ENCODE data around the gene HLX.

HLX gene

DNA sequence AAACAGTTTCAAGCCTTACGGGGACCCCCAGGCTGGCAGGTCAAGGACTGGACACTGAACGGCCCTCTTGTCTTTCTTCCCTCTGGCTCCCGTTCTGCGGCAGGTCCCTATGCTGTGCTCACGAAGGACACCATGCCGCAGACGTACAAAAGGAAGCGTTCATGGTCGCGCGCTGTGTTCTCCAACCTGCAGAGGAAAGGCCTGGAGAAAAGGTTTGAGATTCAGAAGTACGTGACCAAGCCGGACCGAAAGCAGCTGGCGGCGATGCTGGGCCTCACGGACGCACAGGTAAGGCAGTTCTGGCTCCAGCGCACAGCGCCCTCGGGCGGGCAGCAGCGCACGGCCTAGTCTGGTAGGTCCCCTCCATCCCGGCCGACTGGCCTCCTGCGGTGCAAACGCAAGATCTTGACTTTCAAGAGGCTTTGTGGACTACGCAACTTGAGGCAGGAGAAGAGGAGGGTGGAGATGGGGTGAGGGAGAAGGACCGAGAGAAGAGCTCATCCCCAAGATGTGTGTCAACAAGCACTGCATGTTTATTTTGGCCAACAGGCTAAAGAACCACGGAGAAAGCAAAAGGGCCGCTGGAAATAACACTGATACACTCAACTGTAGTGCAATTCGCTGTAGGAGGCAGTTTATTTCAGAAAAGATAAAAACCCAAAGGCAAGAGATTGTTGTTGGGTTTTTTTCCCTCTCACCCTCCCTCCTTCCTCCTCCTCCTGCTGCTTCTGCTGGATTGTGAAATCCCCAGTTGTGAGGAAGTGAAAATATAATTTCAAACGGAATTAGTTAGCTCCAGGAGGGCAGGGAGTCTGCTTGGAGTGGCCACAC lies 3.0 kb downstream of the HLX start:
- DNase-seq, result no peak

DNA sequence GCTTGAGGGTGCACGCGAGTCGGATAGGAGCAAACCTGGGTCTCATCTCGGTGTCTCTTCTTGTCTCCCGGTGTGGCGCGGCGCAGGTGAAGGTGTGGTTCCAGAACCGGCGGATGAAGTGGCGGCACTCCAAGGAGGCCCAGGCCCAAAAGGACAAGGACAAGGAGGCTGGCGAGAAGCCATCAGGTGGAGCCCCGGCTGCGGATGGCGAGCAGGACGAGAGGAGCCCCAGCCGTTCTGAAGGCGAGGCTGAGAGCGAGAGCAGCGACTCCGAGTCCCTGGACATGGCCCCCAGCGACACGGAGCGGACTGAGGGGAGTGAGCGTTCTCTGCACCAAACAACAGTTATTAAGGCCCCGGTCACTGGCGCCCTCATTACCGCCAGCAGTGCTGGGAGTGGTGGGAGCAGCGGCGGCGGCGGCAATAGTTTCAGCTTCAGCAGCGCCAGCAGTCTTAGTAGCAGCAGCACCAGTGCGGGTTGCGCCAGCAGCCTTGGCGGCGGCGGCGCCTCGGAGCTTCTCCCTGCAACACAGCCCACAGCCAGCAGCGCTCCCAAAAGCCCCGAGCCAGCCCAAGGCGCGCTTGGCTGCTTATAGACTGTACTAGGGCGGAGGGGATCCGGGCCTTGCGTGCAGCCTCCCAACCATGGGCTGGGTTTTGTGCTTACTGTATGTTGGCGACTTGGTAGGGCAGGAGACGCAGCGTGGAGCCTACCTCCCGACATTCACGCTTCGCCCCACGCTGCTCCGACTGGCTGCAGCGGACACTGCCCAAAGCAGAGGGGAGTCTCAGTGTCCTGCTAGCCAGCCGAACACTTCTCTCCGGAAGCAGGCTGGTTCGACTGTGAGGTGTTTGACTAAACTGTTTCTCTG lies 5.1 kb downstream of the HLX start:
- DNase-seq, result no peak

DNA sequence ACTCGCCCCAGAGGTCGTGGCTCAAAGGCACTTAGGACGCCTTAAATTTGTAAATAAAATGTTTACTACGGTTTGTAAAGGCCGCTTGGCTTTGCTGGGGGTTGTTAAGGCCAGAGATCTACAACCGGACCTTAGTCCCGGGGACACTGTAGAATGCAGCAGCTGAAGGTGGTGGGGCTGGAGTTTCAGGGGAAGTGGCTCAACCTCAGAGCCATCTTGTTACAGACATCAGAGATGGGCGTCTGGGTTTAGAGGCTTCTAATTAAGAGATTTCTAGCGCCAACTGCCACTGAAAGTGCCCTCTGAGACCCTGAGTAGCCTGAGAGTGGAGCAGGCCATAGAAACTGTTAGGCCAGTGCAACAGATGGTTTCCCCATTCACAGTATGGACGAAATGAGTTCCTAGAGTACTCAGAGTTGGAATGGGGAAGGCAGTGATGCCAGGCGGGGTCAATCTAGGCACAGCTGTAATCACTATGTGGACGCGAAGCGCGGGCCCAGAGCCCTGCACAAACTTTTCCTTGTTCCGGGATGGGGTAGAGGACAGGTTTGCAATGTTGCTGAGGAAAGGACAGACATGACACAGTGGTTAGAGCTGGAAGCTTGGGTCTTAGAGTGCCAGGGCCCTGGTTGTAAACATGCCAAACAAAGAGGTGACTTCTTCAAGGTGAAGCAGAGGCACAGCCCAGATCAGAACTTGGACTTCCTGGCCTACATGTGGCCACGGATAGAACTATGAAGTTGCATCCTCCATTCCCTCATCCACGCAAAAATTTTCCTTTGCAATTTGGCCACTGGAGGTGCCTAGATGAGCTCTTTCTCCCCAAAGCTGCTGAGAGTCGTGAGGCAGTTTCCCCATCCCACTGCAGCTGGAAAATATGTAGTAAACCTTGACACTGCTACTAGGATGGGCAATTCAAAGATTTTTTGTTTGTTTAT lies 6.0 kb downstream of the HLX start:
- no peak for DNase-seq

GRCh38 chr1:220885971-220886370 lies 6.7 kb downstream of the HLX start:
- no peak for DNase-seq

GRCh38 chr1:220886470-220887201 lies 7.4 kb downstream of the HLX start:
- no peak for DNase-seq

DNA sequence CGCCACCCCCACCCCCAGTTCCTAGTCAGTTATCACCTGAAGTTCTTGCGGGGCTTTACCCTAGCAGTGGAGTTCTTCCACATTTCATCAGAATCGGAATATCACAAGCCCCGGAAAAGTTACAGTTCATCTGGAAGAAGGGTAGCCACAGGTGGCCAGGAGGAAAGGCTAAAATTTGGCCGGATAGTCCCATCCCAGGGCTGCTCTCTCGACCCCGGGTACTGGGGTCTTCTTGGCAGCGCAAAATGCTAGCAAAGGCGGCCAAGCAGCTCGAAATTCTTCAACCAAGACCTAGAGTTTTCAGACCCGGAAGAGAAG lies 7.9 kb downstream of the HLX start:
- DNase-seq, result no peak

DNA sequence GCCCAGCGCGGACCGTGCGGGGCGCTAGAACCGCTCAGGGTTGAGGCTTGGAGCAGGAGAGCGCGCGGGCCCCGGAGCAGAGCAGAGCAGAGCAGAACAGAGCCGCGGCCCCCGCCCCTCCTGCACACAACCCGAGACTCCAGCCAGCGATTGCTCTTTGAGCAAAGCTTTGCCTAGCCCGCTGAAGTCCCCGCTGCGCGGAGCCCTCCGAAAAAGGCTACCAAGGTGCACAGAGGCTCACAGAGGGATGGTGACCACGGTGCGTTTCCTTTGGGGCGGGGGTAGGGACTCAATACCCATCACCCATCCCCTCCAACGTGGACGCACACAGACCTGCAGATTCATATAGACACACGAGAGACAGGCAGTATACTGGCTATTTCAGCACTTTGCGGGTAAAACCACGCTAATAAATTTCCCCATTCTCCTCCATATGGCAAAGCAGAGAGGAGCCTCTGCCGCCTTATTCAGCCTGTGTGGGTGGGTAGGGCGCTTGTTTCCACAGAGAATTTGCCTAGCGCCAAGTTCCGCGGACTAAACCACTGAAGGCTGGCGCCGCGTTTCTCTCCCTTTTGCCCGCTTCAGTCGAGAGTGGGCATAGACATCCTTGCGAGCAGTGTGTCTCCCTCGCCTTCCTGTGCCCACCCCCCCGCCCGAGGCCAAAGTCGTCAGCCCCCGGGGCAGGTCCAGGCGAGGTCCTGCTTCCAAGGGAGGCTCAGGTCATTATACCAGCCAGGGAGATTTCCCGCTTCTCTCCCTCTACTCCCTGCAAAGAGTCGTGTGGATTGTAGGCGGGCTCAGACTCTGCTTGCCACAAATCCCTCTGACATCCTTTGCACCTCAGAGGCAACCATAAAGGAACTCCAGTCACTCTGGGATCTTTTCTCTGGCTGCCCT lies 8.5 kb downstream of the HLX start:
- no peak for DNase-seq

DNA sequence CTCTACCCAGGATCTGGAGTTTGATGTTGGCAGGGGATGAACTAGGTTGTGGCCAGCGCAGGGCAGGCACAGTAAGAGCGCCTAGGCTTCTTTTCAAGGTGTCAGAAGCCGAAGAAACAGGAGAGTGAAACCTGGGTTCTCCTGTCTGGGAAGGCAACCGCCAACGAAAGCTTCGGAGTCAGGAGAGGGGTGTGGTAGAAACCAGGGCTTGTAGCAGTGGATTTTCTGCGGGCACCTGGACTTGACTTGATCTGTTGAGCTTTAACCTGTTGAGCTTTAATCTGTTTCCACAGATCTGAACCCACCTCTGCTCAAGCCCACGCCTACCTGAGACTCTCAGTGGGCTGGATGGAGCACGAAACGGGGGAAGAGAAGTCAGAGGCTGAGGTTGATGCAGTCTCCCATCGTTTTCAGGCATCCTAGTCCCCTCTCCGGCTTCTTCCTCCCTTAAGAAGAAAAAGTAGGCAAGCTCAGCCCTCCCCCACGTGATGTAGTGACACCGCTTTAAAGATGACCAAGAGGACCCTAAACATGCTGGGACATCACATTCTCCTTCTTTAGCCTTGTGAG lies 9.3 kb downstream of the HLX start:
- DNase-seq, result no peak

DNA sequence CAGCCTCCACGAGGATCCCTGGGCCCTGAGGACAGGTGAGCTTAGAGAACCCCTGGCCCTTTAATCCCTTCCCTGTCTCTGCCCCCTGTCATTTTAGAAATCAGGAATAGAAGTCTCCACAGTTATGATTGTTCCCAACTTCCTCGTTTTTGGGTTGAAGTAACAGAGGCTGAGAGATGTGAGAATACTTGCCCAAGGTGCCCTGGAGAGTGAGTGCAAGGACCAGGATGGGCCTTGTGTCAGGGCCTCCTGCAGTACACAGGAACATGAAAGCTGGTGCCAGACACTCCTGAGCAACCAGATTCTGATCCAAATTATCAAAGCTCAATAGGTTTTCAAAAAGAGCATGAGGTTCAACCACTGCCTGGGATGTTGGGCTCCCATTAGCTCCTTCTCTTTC lies 10.1 kb downstream of the HLX start:
- DNase-seq, result no peak

GRCh38 chr1:220889848-220890287 lies 10.6 kb downstream of the HLX start:
- no peak for DNase-seq

GRCh38 chr1:220890602-220891001 lies 11.4 kb downstream of the HLX start:
- DNase-seq, result no peak

DNA sequence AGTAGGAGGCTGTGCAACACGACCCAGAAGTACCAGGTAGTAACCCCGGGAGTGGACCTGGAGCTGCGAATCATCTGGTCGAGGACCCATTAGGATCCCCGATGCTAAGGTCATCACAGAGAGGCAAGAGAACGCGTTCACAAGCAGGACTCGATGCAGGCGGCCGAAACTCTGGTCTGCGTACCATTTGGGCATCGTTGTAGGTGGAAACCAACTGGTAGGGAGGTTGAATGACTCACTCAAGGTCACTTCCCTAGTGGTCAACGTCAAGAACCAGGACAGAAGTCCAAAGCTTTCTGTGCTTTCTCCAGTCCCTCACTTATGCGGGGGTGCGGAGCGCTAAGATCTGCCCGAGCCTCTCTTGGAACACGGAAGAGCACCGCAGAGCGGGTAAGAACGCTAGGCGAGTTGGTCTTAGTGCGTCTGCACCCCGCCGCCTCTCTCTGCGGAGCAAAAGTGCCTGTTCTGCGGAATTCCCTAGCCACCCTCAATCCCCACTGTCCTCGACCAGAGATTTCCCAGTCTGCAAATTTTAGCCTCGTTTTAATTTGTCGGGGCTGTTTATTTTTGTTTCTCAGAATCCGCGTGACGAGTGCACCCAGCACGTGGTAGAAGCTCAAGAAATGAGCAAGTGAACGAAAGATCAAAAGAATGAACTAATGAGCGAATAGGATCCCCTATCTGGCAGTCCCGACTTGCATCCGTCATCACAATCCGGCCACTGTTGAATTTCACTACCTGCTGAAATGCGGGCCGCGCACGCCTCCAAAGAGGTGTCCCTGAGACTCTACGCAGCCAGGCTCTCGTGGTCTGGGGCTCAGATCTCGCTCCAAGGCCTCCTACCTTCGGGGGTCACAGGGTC lies 12.2 kb downstream of the HLX start:
- DNase-seq, result no peak

GRCh38 chr1:220892086-220892376 lies 12.8 kb downstream of the HLX start:
- DNase-seq, result no peak

DNA sequence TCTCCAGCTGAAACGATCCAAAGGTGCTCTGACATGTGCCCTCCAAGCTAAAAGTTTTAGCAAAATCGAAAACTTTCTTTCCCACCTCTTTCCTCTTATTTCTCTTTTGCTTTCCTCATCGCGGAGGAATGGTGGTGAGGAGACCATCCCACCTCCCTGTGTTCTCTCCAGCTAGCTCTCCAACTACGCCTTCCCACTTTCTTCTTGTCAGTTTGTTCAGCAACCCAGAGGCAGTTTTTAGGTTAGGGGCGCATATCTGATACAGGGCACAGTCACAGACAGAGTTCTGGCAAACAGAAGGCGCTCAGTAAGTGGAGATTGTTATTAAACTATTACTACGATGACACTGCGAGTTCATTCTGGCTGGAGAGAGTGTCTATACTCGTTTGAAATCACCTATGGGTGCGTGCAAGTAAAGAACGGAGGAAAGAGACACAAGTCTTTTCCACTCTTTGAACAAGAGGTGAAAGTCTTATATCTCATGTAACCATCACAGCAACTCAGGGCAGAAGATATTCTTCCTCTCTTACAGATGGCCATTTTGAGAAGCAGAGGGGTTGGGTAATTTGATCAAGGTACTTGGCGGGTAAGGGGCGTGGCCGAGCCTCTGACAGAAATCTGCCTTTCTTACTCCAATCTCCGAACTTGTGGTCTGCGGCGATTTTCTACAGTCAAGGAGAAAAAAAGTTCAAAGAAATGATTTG lies 13.9 kb downstream of the HLX start:
- DNase-seq, result no peak

DNA sequence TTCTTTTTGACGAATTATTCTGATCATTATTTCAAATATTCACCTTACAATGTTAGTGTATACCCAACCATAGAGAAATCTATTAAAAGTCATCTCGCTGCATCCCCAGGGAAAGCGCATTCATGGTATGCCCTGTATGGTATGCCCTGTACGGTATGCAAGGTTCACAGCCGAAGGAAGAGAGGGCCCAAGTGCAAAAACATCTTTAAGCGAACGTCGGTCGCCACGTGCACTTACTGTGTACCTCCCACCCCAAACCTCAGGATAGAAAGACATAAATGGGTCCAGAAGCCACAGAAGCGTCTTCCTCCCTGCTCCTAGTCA lies 14.4 kb downstream of the HLX start:
- DNase-seq, result no peak

GRCh38 chr1:220894025-220894923 lies 15.0 kb downstream of the HLX start:
- DNase-seq, result no peak

DNA sequence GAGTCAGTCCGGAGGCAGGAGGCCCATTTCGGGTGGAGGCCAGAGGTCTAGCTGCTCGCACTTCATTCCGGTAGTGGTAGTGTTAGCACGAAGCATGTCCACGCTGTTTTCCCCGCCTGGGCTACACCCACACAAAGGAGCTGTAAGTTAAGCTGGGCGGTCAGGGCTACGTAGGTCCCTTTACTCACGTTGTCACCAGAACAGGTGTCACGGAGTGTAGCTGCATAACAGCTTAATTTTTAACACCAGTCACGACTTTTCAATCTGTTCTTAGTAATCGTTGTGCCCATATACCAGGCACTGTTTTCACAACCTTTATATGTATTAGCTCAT lies 15.6 kb downstream of the HLX start:
- no peak for DNase-seq

DNA sequence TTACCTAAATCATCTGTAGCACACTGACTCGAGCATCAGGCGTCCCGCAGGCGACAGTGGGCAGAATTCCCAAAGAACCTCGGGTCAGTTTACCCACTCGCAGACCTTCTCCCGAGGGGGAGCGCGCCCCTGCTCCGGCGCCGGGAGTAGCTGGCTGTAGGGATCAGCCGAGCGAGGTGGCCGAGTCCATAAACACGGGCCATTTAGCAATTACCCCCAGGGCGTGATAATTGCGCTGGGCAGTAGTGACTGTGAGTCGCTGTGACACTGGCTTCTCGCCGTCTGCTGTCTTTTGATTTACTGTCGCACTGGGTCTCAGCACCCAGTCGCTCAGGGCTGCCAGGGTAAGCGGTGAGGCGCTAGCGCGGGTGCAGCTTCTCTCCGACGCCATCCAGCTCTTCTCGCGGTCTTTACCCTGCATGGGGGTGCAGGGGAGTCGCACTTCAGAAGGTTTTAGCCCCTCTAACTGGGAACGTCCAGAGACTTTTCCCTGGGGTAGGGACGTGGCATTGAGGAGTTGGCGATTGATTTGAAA lies 16.2 kb downstream of the HLX start:
- no peak for DNase-seq
